ENCODE data around the gene PRDM1. TPM values are rescaled to one million over a fixed set of nuclear protein-coding genes. Genes with fewer than 3 reads are reported as not detected.

PRDM1 gene
- total RNA-seq, 1 donor from 2014 or later: 10.5 TPM

- H3K9ac ChIP-seq (ENCODE audit: low read length): peak overlapping the region; percentile 71
- H3K4me1 Mint-ChIP-seq (ENCODE audit: low read depth, unreplicated experiment): peaks cover 39% of the 10 kb centered on the region
Measured at GRCh38 chr6:106098383-106099234, 12.5 kb downstream of the PRDM1 start.

GRCh38 chr6:106099235-106099537 lies 13.1 kb downstream of the PRDM1 start:
- Histone ChIP-seq H3K79me2 (ENCODE audit: insufficient read depth, low read length) (no peaks in the 10 kb centered on the region), H3K9ac (ENCODE audit: low read length) (no peak overlapping the region), H3K4me1 (ENCODE audit: insufficient read depth, low read length) (peaks cover 18% of the 10 kb centered on the region), H3K4me3 (ENCODE audit: insufficient read depth, low read depth, low read length) (no peak overlapping the region), H3K4me2 (ENCODE audit: low read length) (peak overlapping the region; percentile 84), H3K27ac (ENCODE audit: low read depth, low read length) (no peak overlapping the region), H3K36me3 (ENCODE audit: insufficient read depth, low read length) (peaks cover 5% of the 10 kb centered on the region), H3K27me3 (ENCODE audit: insufficient read depth, low read length) (no peaks in the 10 kb centered on the region), H3K9me3 (ENCODE audit: insufficient read depth, low read depth, low read length) (no peaks in the 10 kb centered on the region), H2AFZ (ENCODE audit: low read depth, low read length) (no peak overlapping the region), H4K20me1 (ENCODE audit: insufficient read depth, low read length) (no peaks in the 10 kb centered on the region)
- FAIRE-seq (no peak), DNase-seq (ENCODE audit: low read depth) (no peak)
- TF ChIP-seq CTCF (IDR thresholded peaks at IDR 0.05; ENCODE audit: insufficient read depth, low read depth, low read length) (no peak), EZH2 (IDR thresholded peaks at IDR 0.05; ENCODE audit: insufficient read depth, low read length) (no peak)
- H3K36me3 Mint-ChIP-seq (ENCODE audit: low read depth, unreplicated experiment): peaks cover 10% of the 10 kb centered on the region
- peak overlapping the region; percentile 97 for H3K27ac Mint-ChIP-seq (ENCODE audit: unreplicated experiment)
- peak overlapping the region; percentile 84 for H3K4me3 Mint-ChIP-seq (ENCODE audit: unreplicated experiment)
- H3K27me3 Mint-ChIP-seq (ENCODE audit: low read depth, unreplicated experiment): no peaks in the 10 kb centered on the region
- H3K4me1 Mint-ChIP-seq (ENCODE audit: low read depth, unreplicated experiment): peaks cover 37% of the 10 kb centered on the region
- H3K9me3 Mint-ChIP-seq (ENCODE audit: unreplicated experiment): no peaks in the 10 kb centered on the region

More at GRCh38 chr6:106098383-106099234, 12.5 kb downstream of the PRDM1 start:
- Mint-ChIP-seq H3K4me3 (ENCODE audit: unreplicated experiment) (peak overlapping the region; percentile 84), H3K36me3 (ENCODE audit: low read depth, unreplicated experiment) (peaks cover 8% of the 10 kb centered on the region), H3K9me3 (ENCODE audit: unreplicated experiment) (no peaks in the 10 kb centered on the region), H3K27ac (ENCODE audit: unreplicated experiment) (peak overlapping the region; percentile 97), H3K27me3 (ENCODE audit: low read depth, unreplicated experiment) (no peaks in the 10 kb centered on the region)
- DNase-seq (ENCODE audit: low read depth): peak; percentile 72
- Histone ChIP-seq H3K79me2 (ENCODE audit: insufficient read depth, low read length) (peaks cover under 1% of the 10 kb centered on the region), H3K27me3 (ENCODE audit: insufficient read depth, low read length) (no peaks in the 10 kb centered on the region), H3K36me3 (ENCODE audit: insufficient read depth, low read length) (peaks cover 5% of the 10 kb centered on the region), H4K20me1 (ENCODE audit: insufficient read depth, low read length) (no peaks in the 10 kb centered on the region), H3K4me3 (ENCODE audit: insufficient read depth, low read depth, low read length) (peak overlapping the region; percentile 51), H3K4me2 (ENCODE audit: low read length) (peak overlapping the region; percentile 84), H3K4me1 (ENCODE audit: insufficient read depth, low read length) (peaks cover 18% of the 10 kb centered on the region), H3K27ac (ENCODE audit: low read depth, low read length) (peak overlapping the region; percentile 64), H2AFZ (ENCODE audit: low read depth, low read length) (peak overlapping the region; percentile 63), H3K9me3 (ENCODE audit: insufficient read depth, low read depth, low read length) (no peaks in the 10 kb centered on the region)
- TF ChIP-seq EZH2 (IDR thresholded peaks at IDR 0.05; ENCODE audit: insufficient read depth, low read length) (no peak), CTCF (IDR thresholded peaks at IDR 0.05; ENCODE audit: insufficient read depth, low read depth, low read length) (no peak)
- peak; percentile 76 for FAIRE-seq

GRCh38 chr6:106100755-106101154 lies 14.6 kb downstream of the PRDM1 start:
- DNase-seq (ENCODE audit: low read depth) (no peak), FAIRE-seq (no peak)
- peaks cover 18% of the 10 kb centered on the region for H3K4me1 ChIP-seq (ENCODE audit: insufficient read depth, low read length)
- Mint-ChIP-seq H3K27me3 (ENCODE audit: low read depth, unreplicated experiment) (no peaks in the 10 kb centered on the region), H3K4me3 (ENCODE audit: unreplicated experiment) (peak overlapping the region; percentile 84), H3K4me1 (ENCODE audit: low read depth, unreplicated experiment) (peaks cover 37% of the 10 kb centered on the region), H3K27ac (ENCODE audit: unreplicated experiment) (no peak overlapping the region), H3K9me3 (ENCODE audit: unreplicated experiment) (no peaks in the 10 kb centered on the region), H3K36me3 (ENCODE audit: low read depth, unreplicated experiment) (peaks cover 16% of the 10 kb centered on the region)
- no peak overlapping the region for H3K4me2 ChIP-seq (ENCODE audit: low read length)
- H3K9ac ChIP-seq (ENCODE audit: low read length): no peak overlapping the region
- no peak overlapping the region for H3K27ac ChIP-seq (ENCODE audit: low read depth, low read length)
- TF ChIP-seq CTCF (IDR thresholded peaks at IDR 0.05; ENCODE audit: insufficient read depth, low read depth, low read length) (no peak), EZH2 (IDR thresholded peaks at IDR 0.05; ENCODE audit: insufficient read depth, low read length) (no peak)
- H3K79me2 ChIP-seq (ENCODE audit: insufficient read depth, low read length): no peaks in the 10 kb centered on the region
- H4K20me1 ChIP-seq (ENCODE audit: insufficient read depth, low read length): no peaks in the 10 kb centered on the region
- H3K36me3 ChIP-seq (ENCODE audit: insufficient read depth, low read length): peaks cover 1% of the 10 kb centered on the region
- no peak overlapping the region for H3K4me3 ChIP-seq (ENCODE audit: insufficient read depth, low read depth, low read length)
- no peaks in the 10 kb centered on the region for H3K9me3 ChIP-seq (ENCODE audit: insufficient read depth, low read depth, low read length)
- H3K27me3 ChIP-seq (ENCODE audit: insufficient read depth, low read length): no peaks in the 10 kb centered on the region
- no peak overlapping the region for H2AFZ ChIP-seq (ENCODE audit: low read depth, low read length)
